GM12865 (cell line): ENCODE results near the gene RUNX2.

Experiments
- DNase-seq: peaks from one replicate; pipeline ENCODE4 v3.0.0; 2010; ENCODE audit warnings: low read depth
- H3K4me3 ChIP-seq: 2 replicates; pipeline ENCODE4 v1.5.1; 2011; ENCODE audit warnings: mild to moderate bottlenecking, low read depth, low read length, control low read depth
- CTCF ChIP-seq: IDR thresholded peaks from 2 replicates; pipeline ENCODE4 v1.5.1; 2011; ENCODE audit warnings: low read length, control low read depth, low read depth, inconsistent platforms; ENCODE audit not compliant: insufficient read depth; ENCODE audit errors: missing control alignments

The RUNX2 gene

GRCh38 chr6:45675634-45676033 lies 347.5 kb downstream of the RUNX2 start:
- no peak overlapping the region for H3K4me3 ChIP-seq
- DNase-seq = no peak
- no peak for TF ChIP-seq CTCF

- no peak for TF ChIP-seq CTCF
- DNase-seq = no peak
Observed at GRCh38 chr6:45676380-45676779, 348.2 kb downstream of the RUNX2 start.

GRCh38 chr6:45677381-45678284 lies 349.5 kb downstream of the RUNX2 start:
- peak; percentile 83 for DNase-seq
- H3K4me3 ChIP-seq = peak overlapping the region; percentile 22
- no peak for TF ChIP-seq CTCF

More at GRCh38 chr6:45676380-45676779, 348.2 kb downstream of the RUNX2 start:
- H3K4me3 ChIP-seq = no peak overlapping the region

- no peak for DNase-seq
- no peak for TF ChIP-seq CTCF
- H3K4me3 ChIP-seq = no peak overlapping the region
Observed at GRCh38 chr6:45678285-45678607, 350.1 kb downstream of the RUNX2 start.

GRCh38 chr6:45679163-45679562 lies 351.0 kb downstream of the RUNX2 start:
- no peak for TF ChIP-seq CTCF
- H3K4me3 ChIP-seq = no peak overlapping the region
- no peak for DNase-seq

GRCh38 chr6:45679631-45680030 lies 351.5 kb downstream of the RUNX2 start:
- peak; percentile 45 for DNase-seq
- no peak for TF ChIP-seq CTCF
- H3K4me3 ChIP-seq = no peak overlapping the region
